UCSD-AML1 (cell line): ENCODE results near the gene SAMD4A.

ENCODE experiments used
- DNase-seq: peaks from one replicate; lab custom pipeline; 2025; ENCODE audit not compliant: unreplicated experiment; lab: John Stamatoyannopoulos, UW

The SAMD4A gene

DNA sequence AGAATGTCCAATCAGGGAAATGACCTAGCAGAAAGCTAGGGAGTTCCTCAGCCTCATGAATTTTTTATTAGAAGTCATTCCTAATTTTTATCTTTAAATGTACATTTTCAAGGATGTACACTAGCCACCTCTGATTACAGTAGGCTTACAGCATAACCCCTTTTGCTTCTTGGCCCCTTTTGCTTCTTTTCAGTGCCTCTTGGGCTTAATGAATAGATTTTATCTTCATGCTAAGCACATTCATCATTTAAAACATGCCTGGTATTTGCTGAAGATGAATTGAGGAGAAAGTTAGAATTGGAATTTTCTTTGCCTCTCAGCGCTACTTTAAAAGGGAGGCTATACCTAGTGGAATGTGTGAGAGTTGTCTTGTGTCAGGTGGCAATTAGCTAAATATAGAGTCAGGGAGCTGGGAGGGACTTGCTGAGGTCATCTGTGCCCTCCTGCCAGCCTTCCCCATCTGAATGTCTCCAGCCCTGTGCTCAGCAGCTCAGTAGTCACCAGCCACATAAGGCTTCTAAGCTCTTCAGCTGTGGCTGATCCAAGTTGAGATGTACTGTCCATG lies 132.1 kb downstream of the SAMD4A start:
- no peak for DNase-seq

DNA sequence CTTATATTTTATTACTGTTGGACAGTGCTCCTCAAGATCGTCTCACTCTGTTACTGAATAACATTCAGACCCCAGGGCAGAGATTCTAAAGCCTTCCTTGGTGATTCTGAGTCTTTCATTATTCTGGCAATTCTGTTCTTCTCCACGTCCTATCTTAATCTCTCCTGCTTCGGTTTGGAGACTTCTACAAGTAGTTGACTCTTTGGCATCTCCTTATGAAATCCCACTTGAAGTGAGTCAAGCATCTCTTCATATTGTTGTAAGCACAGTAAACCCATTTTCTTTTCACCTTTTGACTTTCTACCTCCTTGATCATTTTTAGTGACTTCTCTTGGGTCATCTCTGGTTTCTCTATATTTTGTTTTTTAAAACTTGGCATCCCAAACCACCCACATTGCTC lies 132.8 kb downstream of the SAMD4A start:
- no peak for DNase-seq

DNA sequence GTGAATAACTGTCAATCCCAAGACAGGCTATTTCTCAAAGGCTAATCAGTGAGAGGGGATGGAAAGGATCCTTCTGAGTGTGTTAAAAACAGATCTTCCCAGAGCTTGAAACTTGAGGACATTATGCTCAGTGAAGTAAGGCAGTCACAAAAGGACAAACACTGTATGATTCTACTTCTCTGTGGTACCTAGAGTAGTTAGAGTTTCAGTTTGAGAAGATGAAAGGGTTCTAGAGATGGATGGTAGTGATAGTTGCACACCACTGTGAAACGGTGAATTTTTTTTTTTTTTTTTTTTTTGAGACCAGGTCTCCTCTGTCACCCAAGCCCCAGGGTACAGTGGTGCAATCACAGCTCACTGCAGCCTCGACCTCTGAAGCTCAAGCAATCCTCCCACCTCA lies 133.8 kb downstream of the SAMD4A start:
- no peak for DNase-seq

DNA sequence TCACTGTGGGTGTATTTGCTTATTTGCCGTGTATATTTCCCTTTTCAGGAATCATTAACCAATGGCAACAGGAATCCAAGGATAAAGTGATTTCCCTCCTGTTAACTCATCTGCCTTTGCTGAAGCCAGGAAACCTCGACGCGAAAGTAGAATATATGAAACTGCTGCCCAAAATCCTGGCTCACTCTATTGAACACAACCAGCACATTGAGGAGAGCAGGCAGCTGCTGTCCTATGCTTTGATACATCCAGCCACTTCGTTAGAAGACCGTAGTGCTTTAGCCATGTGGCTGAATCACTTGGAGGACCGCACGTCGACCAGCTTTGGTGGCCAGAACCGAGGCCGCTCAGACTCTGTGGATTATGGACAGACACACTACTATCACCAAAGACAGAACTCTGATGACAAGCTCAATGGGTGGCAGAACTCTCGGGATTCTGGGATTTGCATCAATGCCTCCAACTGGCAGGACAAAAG lies 135.1 kb downstream of the SAMD4A start:
- DNase-seq: no peak

DNA sequence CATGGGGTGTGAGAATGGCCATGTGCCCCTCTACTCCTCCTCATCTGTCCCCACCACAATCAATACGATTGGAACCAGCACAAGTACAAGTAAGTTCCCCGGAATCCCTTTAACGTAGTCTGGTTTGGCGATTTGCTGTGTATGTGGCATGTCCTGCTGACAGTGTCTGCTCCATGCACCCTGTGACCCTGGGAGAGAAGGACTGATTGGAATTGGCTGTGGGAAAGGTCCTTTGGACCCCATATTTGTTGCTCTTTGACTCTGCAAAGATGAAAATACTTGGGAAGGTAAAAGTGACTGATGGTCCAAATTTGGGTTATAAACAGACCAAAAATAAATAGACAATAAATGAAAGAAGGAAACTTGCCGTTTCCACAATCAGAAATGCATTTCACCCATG lies 135.6 kb downstream of the SAMD4A start:
- DNase-seq: no peak

DNA sequence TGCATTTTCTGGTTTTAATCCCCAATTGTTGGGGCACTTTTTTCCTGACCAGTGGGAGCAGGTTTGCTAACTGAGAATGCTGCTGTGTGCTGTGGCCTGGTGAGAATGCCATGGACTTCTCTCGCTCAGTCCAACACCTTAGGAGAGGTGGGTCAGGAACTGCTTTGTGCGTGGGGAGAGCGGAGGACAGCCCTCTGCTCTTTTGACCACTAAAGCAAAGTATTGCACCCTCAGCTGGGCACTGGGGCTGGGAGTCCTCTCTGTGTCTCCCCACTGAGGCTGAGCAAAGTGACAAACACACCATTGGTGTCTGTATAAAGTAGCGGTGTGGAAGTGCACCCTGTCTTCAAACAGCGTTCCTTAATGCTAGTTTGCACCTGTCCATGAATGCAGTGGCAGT lies 136.2 kb downstream of the SAMD4A start:
- DNase-seq: no peak

DNA sequence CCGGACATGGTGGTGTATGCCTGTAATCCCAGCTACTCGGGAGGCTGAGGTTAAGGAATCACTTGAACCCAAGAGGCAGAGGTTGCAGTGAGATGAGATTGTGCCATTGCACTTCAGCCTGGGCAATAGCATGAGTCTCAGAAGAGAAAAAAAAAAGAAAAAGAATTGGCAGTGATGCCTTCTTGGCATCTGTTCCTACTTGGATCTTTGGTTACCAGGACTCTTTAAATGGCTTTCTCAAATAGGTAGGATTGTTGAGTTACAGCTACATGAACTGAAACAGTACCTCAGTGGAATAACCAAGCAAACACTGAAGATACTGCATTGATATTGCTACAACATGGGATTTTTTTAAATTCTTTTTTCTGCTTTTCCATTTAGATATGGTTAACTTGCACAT lies 136.8 kb downstream of the SAMD4A start:
- no peak for DNase-seq

DNA sequence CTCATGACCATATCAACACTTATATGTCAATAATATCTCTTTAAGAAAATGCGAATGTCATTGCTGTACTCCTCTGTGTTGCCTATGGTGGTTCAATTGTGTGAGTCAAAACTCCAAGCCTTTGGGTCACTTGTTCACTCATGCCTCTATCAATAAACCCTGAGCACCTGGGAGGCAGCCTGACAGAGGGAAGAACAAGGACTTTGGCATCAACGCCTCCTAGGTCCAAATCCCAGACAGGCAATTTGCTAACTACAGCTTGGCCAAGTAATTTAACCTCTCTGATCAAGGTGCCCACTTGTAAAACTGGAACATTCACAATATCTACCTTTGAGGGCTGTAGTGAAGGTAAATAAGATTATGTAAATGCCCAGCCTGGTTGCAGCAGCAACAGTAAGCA lies 137.8 kb downstream of the SAMD4A start:
- no peak for DNase-seq

DNA sequence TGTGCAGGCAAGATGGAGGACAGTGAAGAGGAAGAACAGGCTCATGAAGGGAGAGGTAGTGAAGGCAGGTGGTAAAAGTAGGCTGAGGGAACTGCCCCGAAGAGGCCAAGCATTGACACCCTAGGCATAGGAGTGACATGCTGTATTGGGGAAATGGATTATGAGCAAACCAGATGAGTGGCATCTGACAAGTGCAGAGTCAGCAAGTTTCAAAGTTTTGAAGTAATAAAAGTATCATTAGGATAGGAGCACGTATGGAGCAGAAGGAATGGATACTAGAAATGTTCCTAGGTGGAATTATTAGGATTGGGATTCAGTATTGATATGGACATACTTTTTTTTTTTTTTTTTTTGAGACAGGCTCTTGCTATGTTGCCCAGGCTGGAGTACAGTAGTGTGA lies 139.8 kb downstream of the SAMD4A start:
- no peak for DNase-seq

DNA sequence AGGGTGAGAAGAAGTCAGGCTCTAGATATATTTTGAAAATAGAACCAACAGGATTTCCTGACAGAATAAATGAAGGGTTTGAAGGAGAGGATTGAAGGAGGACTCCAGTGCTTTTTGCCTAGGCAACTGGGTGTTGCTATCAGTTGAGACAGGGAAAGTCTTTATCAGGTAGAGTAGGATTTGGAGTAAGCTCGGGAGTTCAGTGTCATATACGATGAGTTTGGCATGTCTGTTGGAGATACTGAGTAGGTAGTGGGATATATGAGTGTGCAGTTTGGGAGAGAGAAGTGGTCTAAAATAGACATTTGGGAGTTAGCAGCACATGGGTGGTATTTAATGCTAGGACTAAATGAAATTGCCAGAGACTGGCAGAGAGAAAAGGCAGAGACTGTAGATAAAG lies 141.2 kb downstream of the SAMD4A start:
- DNase-seq: no peak

DNA sequence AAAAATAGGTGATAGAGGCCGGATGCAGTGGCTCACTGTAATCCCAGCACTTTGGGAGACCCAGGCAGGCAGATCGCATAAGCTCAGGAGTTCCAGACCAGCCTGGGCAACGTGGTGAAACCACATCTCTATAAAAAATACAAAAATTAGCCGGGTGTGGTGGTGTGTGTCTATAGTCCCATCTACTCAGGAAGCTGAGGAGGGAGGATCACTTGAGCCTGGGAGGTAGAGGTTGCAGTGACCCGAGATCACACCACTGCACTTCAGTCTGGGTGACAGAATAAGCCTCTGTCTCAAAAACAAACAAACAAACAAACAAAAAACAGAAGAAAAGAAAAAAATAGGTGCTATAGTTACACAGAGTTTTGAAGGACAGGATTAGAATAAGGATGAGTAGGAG lies 142.1 kb downstream of the SAMD4A start:
- DNase-seq: no peak

DNA sequence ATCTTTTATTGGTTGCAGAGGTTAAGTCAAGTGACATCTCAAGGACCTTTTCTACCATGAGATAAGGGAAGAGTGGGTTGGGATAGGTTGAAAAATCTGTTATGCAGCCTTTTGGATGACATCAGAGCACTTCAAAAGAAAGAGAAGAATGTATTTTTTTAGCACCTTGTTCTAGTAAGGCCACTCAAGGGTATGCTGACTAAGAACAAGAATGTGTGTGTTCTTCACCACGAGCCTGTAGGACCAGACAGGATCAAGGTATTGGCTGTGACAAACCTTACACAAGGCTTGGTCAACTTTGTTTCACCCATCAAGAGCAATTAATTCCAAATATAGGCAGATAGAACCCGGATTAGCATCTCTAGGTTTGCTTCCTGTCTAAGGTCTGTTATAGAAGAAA lies 142.5 kb downstream of the SAMD4A start:
- no peak for DNase-seq

DNA sequence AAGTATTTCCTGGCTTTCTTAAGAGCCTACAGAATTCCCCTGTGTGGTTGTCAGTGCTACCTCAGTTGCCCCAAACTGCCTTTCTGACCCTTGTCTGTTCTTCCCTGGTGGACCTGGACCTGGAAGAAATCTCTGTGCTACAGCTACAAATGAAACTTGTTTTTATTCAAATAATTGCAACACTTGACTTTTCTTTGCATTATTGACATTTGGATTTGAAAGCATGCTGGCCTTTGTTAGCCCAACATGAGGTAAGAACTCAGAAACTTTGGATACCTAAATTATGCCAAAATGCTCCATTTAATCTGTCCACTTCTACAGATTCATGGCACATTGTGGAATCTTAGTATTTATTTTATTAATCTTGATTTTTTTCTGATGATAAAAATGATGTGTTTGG lies 142.9 kb downstream of the SAMD4A start:
- DNase-seq: no peak

DNA sequence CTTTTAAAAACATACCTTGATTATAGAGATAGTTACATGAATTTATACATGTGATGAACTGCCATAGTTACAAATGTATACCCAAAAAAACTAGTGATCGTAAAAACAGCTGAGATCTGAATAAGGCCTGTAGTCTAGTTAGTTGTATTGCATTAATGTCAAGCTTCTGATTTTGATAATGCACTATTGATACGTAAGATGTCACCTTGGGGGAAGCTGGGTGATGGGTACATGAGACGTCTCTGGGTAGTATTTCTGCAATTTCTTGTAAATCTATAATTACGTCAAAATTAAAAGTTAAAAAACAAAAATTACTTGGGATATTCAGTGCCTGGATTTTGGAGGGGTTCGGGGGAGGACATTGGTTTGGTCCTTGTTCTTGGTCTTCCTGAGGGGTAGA lies 144.4 kb downstream of the SAMD4A start:
- no peak for DNase-seq

DNA sequence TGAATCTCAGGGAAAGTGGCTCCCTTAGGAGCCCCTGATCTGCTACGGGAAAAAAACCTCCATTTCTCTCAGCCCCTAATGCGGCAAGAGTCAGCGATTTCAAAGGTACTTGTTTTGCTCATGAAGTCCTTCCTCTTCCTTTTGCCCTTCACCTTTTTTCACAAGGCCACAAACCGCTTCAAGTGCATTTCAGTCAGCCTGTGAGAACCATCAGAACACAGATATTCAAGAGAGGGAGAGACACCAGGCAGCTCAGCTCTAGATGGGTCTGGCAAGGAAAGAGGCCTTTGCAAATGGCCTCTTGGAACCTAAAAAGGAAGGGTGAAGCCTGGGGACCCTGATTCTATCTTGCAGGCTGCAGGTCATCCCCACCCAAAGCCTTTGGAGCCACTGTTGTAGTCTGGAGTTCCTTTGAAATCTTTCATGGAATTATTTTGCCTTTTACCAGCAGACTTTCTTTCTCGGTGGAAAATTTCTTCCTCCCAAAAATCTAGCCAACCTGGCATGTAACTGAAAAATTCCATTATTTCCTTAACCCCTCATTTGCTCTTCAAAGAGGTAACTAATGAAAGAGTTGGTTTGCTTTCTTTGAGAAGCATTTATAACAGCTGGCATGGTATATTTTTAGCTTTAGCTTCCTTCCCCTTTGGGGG lies 145.0 kb downstream of the SAMD4A start:
- DNase-seq: no peak

DNA sequence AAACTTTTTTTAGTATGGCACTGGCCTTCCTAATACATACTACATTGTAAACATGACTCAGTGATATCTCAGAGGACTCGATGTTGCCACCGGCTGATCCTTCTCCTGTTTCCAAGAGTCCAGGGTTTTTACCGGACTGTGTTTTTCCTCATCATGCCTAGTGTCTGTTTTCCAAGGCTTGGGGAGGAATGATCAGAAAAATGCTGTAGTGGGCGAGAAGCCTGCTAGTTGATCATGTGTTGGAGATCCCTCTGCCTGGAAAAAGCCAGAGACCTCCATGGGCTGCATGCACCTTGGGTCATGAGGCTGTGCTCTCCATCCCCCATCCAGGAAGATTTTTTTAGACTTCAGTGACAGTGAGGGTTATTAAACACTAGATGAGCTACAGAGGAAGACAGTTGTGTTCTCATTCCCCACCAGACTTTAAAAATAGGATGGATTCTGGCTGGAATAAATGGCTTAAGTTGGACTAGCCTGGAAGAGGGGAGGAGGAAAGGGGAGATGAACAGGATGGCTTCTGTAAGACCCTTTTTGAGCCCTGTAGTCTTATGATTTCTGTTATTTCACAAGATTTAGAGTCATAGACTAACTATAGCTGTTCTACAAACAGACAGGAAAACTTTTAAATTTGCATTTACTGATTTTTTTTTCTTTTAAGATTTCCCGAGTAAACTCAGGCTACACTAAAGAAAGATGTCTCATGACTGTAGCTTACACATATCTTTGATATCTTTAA lies 145.7 kb downstream of the SAMD4A start:
- peak; percentile 20 for DNase-seq

DNA sequence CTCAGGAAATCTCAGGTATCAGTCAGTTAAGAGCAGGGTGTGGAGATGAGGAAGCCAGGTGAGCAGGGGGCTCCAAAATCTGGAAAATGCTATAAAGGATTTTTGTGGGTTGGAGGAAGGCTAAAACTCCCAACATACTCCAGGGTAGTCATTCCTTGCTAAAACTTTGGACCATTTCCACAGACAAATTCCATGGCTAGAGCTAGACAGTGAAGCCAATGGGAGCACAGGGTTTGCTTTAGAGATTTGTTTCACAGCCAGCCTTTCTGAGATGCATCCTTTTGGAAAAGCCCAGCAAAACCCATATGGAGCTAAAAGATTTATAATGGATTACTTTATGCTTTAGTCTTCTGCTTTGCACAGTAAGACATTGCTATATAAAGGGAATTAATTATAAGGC lies 146.5 kb downstream of the SAMD4A start:
- no peak for DNase-seq

DNA sequence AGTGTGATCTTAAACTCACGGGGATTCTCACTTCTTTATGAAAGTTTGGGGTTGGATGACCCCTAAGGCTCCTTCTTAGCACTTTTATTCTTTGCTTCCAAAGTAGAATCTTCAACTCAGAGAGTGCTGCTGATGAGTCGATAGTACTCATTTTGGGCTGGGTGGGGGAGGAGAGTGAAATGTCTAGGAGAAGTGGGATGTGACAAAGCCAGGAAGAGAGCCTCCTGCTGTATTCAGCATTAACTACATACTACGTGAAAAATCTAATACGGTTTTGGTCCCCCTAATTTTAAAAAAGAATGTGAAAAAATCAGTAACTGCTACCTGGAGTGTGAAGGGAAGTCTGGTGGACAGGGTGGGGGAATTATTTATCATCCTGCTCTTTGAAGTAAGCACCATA lies 148.3 kb downstream of the SAMD4A start:
- no peak for DNase-seq

DNA sequence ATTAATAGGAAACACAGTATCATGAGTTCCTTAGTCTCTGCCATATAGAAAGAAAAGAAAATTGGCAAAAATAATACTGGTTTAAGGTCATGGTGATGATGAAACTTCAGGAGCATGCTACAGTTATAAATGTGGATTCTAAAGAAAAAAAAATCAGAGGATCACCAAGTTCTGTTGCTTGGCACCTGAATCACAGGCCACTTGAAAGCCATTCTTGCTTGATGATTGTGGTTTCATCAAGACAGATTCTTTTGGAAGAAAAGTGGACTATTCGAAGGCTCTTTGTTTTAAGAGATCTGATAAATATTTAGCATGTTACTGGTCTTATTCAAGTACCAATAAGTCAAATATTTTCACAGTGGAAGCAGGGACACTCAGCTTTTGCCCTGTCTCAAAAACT lies 148.9 kb downstream of the SAMD4A start:
- DNase-seq: no peak

DNA sequence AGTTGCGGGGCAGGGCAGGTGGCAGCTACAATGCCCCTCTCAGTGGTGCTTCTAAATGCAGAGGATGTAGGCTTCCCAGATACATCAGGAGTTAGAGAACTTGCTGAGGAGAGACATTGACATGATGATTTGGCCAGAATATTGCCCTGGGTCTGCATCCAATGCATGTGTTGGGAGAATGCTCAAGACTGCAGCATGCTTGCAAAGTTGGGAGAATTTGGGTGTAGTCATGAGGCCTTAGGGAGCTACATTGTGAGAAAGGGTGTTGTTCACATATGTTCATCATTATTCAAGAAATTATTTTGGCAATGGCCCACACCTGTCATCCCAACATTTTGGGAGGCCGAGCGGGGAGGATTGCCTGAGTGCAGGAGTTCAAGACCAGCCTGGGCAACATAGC lies 149.9 kb downstream of the SAMD4A start:
- no peak for DNase-seq

DNA sequence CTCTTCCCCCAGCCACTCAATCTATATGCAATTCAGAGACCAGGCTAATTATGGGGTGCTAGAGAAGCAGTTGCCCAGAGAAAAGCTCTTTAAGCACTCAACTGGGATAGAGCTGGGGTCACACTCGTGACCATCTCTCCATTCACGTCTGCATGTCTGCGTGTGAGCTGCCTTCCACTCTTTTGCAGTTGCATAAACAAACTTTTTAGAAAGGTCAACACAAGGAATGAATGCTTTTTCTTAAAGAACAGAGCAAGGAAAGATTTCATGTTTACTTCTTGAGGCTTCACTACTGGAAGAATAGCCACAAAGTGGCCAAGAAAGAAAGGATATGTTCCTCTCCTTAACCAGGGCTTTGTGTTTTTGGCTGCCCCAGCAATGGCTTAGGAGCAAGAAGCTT lies 151.1 kb downstream of the SAMD4A start:
- DNase-seq: no peak

DNA sequence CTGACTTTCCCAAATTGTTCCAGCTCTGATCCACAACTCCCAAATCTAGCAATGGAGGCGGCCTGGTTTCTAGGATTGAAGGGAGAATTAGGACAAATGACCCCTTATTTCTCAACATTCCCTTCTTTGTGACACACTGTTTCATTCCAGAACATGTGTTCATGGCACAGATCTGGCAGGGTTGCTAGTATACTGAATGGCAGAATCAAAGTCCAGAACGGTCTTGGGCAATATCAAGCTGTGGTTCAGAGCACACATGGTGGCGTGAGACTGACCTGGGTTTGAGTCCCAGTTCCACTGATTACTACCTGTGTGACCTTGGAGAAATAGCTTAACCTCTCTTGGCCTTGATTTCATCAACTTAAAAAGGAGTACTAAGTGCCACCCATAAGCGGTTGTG lies 152.5 kb downstream of the SAMD4A start:
- DNase-seq: no peak
